Lower leg skin (tissue), 4 donors: ENCODE data around the gene TMEM43. TPM values are rescaled to one million over a fixed set of nuclear protein-coding genes. Genes with fewer than 3 reads are reported as not detected.
A peak's percentile ranks its signal among the peaks of the same experiment; 100 is the strongest.

Experiments
- DNase-seq, 2 donors: peaks; one replicate each; pipeline ENCODE4 v3.0.0-alpha.2; 2019; ENCODE audit warnings: low spot score in 2 of 2
- H3K4me3 ChIP-seq: fragments of 200-600 bp; sonication (generic); 2 replicates; pipeline ENCODE4 v1.5.1; 2017; ENCODE audit warnings: mild to moderate bottlenecking, low read depth; ENCODE audit not compliant: poor library complexity, severe bottlenecking
- POLR2A ChIP-seq, 2 donors: fragments of 450-650 bp; IDR thresholded peaks; one replicate each; pipeline ENCODE4 v1.6.1; 2016 to 2017; ENCODE audit warnings: antibody characterized with exemption in 2 of 2, mild to moderate bottlenecking in 1 of 2, moderate library complexity in 1 of 2
- WGBS, 2 donors: methylation state at CpG; one replicate each; pipeline ENCODE4 v1.1.5; 2018; 5-methylcytosine and 5-hydroxymethylcytosine counted together
- intact Hi-C: fragments of 100-400 bp; cut with DNase I; formaldehyde crosslinking; loops from one replicate; pipeline ENCODE4 v1.15.0; 2023; ENCODE audit warnings: low total_unique reads
- total RNA-seq, 4 donors: library from RNA; depleted of rRNA; stranded (reverse); fragments of >200 nt; gene quantifications; one replicate each; pipeline ENCODE4 v1.1.0, GENCODE V29; 2016
- TF ChIP-seq, protein P1 (sequence below), 3 donors: fragments of 450-650 bp; IDR thresholded peaks; one replicate each; pipeline ENCODE4 v1.5.1; 2016; ENCODE audit warnings: antibody characterized with exemption in 3 of 3, mild to moderate bottlenecking in 3 of 3, moderate library complexity in 2 of 3

The TMEM43 gene
- total RNA-seq, 4 donors from 2014 or later: 184 to 225 (median 202) TPM

GRCh38 chr3:14175383-14176037, 50.7 kb downstream of the TMEM43 start:
- TF ChIP-seq POLR2A (IDR thresholded peaks at IDR 0.05): no peak
- TF ChIP-seq, protein P1, sequence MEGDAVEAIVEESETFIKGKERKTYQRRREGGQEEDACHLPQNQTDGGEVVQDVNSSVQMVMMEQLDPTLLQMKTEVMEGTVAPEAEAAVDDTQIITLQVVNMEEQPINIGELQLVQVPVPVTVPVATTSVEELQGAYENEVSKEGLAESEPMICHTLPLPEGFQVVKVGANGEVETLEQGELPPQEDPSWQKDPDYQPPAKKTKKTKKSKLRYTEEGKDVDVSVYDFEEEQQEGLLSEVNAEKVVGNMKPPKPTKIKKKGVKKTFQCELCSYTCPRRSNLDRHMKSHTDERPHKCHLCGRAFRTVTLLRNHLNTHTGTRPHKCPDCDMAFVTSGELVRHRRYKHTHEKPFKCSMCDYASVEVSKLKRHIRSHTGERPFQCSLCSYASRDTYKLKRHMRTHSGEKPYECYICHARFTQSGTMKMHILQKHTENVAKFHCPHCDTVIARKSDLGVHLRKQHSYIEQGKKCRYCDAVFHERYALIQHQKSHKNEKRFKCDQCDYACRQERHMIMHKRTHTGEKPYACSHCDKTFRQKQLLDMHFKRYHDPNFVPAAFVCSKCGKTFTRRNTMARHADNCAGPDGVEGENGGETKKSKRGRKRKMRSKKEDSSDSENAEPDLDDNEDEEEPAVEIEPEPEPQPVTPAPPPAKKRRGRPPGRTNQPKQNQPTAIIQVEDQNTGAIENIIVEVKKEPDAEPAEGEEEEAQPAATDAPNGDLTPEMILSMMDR (IDR thresholded peaks at IDR 0.05): no peak
- no peak overlapping the region for H3K4me3 ChIP-seq
- intact Hi-C loops: loop anchor here (10.0 kb wide), 1 partner anchor 51 kb away; the partner anchor contains the start of genes CHCHD4 and TMEM43
- DNase-seq: no peak
- 44 to 50% methylated on average over 3 of the region's 3 CpGs for WGBS, 2 donors

GRCh38 chr3:14177580-14178246, 52.9 kb downstream of the TMEM43 start:
- DNase-seq: no peak
- no peak for TF ChIP-seq POLR2A (IDR thresholded peaks at IDR 0.05)
- TF ChIP-seq, protein P1 (IDR thresholded peaks at IDR 0.05): no peak
- WGBS, 2 donors: 3 to 5% methylated on average over 9 to 10 of the region's 10 CpGs
- peak overlapping the region; percentile 72 for H3K4me3 ChIP-seq
- intact Hi-C loops: loop anchor here (10.0 kb wide), 1 partner anchor 53 kb away; the partner anchor contains the start of genes CHCHD4 and TMEM43

GRCh38 chr3:14178247-14179113, 53.6 kb downstream of the TMEM43 start, which contains the start of the genes LSM3 and XPC:
LSM3 (plus strand) TSS chr3:14178817; CDS start chr3:14178861, 44 bp downstream.
XPC (minus strand) TSS chr3:14178601; CDS start chr3:14178568, 33 bp downstream.
- peak; percentile 97 to 99 for DNase-seq
- intact Hi-C loops: loop anchor here (10.0 kb wide), 1 partner anchor 54 kb away; the partner anchor contains the start of genes CHCHD4 and TMEM43
- WGBS, 2 donors: 0% methylated on average over 34 to 43 of the region's 78 CpGs
- TF ChIP-seq, protein P1 (IDR thresholded peaks at IDR 0.05): peak in 1 of 3 donors; percentile 12
- peak in 1 of 2 donors; percentile 84 for TF ChIP-seq POLR2A (IDR thresholded peaks at IDR 0.05)
- H3K4me3 ChIP-seq: peak within 1 kb of the TSS; percentile 72

DNA sequence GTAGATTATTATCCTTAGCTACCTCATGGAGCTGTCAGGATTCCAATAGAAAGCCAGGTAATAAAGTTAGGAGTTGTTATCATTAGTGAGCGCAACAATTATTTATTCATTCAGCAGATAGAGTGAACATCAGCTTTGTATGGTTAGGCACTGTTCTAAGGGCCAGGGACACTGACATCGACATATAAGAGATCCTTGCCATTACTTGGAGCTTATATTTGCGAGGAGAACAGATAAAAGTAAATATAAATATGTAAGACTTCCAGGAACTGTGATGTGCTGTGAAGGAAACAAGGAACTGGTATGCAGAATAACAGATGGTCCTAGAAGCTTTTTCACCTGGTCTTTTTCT, 54.2 kb downstream of the TMEM43 start:
- WGBS, 2 donors: 3 to 5% methylated on average over 3 of the region's 3 CpGs
- DNase-seq: no peak
- intact Hi-C loops: loop anchor here (10.0 kb wide), 1 partner anchor 54 kb away; the partner anchor contains the start of genes CHCHD4 and TMEM43
- no peak for TF ChIP-seq POLR2A (IDR thresholded peaks at IDR 0.05)
- H3K4me3 ChIP-seq: peak overlapping the region; percentile 57

DNA sequence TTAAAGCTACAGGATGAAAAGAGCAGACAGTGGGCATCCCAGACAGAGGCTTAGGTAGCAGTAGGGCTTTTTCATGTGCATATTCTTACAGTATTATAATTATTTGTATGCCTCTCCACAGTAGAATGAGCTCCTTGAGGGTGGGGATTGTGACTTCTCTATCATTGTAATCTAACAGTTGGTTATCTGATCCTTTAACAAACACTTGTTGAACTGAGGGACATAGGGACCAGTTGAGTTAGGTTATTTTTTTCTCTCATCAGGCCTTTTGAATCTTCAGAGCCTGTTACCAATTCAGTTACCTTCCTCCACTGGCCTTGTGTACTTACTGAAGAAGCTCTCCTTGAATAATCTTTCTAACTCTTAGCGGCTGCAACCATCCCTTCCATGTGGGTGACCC, 54.9 kb downstream of the TMEM43 start:
- WGBS, 2 donors: 92 to 94% methylated on average over 1 of the region's 1 CpG

DNA sequence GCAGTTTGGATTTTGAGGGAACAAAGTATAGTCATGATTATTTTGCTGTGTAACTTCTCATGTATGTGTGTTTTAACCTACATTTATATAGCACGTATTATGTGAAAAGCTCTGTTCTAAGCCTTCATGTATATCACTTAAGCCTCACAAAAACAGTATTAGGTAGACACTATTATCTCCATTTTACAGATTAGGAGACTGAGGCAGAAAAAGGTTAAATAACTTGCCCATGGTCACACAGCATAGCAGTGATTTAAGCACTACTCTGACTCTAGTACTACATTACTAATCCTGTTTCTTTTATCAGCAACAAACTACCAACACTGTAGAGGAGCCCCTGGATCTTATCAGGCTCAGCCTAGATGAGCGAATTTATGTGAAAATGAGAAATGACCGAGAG, 56.4 kb downstream of the TMEM43 start:
- WGBS, 2 donors: 80 to 89% methylated on average over 3 of the region's 3 CpGs
- H3K4me3 ChIP-seq: no peak overlapping the region
- intact Hi-C loops: no loop called here
- TF ChIP-seq, protein P1 (IDR thresholded peaks at IDR 0.05): no peak
- TF ChIP-seq POLR2A (IDR thresholded peaks at IDR 0.05): no peak
- no peak for DNase-seq

More for the DNA sequence above, 54.9 kb downstream of the TMEM43 start:
- H3K4me3 ChIP-seq: no peak overlapping the region
- no peak for TF ChIP-seq POLR2A (IDR thresholded peaks at IDR 0.05)
- intact Hi-C loops: loop anchor here (10.0 kb wide), 1 partner anchor 55 kb away; the partner anchor contains the start of genes CHCHD4 and TMEM43
- DNase-seq: no peak
